Measurements from ENCODE around the gene ERCC6.

Gene ERCC6

GRCh38 chr10:49567810-49568209 lies 28.9 kb upstream of the ERCC6 start:
- Histone ChIP-seq H3K27me3 (ENCODE audit: control insufficient read depth in 1 of 2, insufficient read depth in 2 of 2, low read length in 2 of 2) (no peaks in the 10 kb centered on the region), H3K36me3 (ENCODE audit: insufficient read depth, low read length) (no peaks in the 10 kb centered on the region), H3K27ac (ENCODE audit: low read depth, low read length) (no peak overlapping the region), H3K9me3 (ENCODE audit: low read length) (no peaks in the 10 kb centered on the region), H3K4me1 (ENCODE audit: insufficient read depth, low read length) (peaks cover 6% of the 10 kb centered on the region), H3K9ac (ENCODE audit: low read length) (no peak overlapping the region), H3K4me3 (ENCODE audit: low read depth in 1 of 2, low read length in 2 of 2) (no peak overlapping the region)

GRCh38 chr10:49564461-49565009 lies 25.6 kb upstream of the ERCC6 start:
- Histone ChIP-seq H3K9me3 (ENCODE audit: low read length) (no peaks in the 10 kb centered on the region), H3K27me3 (ENCODE audit: control insufficient read depth in 1 of 2, insufficient read depth in 2 of 2, low read length in 2 of 2) (no peaks in the 10 kb centered on the region), H3K9ac (ENCODE audit: low read length) (no peak overlapping the region), H3K4me3 (ENCODE audit: low read depth in 1 of 2, low read length in 2 of 2) (no peak overlapping the region), H3K36me3 (ENCODE audit: insufficient read depth, low read length) (no peaks in the 10 kb centered on the region), H3K27ac (ENCODE audit: low read depth, low read length) (no peak overlapping the region), H3K4me1 (ENCODE audit: insufficient read depth, low read length) (no peaks in the 10 kb centered on the region)

- Histone ChIP-seq H3K4me3 (ENCODE audit: low read depth in 1 of 2, low read length in 2 of 2) (no peak overlapping the region), H3K9me3 (ENCODE audit: low read length) (no peaks in the 10 kb centered on the region), H3K27me3 (ENCODE audit: control insufficient read depth in 1 of 2, insufficient read depth in 2 of 2, low read length in 2 of 2) (no peaks in the 10 kb centered on the region), H3K36me3 (ENCODE audit: insufficient read depth, low read length) (no peaks in the 10 kb centered on the region), H3K4me1 (ENCODE audit: insufficient read depth, low read length) (no peaks in the 10 kb centered on the region), H3K9ac (ENCODE audit: low read length) (no peak overlapping the region), H3K27ac (ENCODE audit: low read depth, low read length) (no peak overlapping the region)
These were observed 24.0 kb upstream of the ERCC6 start for GRCh38 chr10:49562893-49563292.

GRCh38 chr10:49560526-49560925 lies 21.6 kb upstream of the ERCC6 start:
- no peak overlapping the region for H3K4me3 ChIP-seq (ENCODE audit: low read depth in 1 of 2, low read length in 2 of 2)
- H3K9ac ChIP-seq (ENCODE audit: low read length): no peak overlapping the region
- H3K27me3 ChIP-seq (ENCODE audit: control insufficient read depth in 1 of 2, insufficient read depth in 2 of 2, low read length in 2 of 2): no peaks in the 10 kb centered on the region
- H3K4me1 ChIP-seq (ENCODE audit: insufficient read depth, low read length): no peaks in the 10 kb centered on the region
- no peaks in the 10 kb centered on the region for H3K36me3 ChIP-seq (ENCODE audit: insufficient read depth, low read length)
- H3K27ac ChIP-seq (ENCODE audit: low read depth, low read length): no peak overlapping the region
- no peaks in the 10 kb centered on the region for H3K9me3 ChIP-seq (ENCODE audit: low read length)

- Histone ChIP-seq H3K4me3 (ENCODE audit: low read depth in 1 of 2, low read length in 2 of 2) (no peak overlapping the region), H3K36me3 (ENCODE audit: insufficient read depth, low read length) (no peaks in the 10 kb centered on the region), H3K9me3 (ENCODE audit: low read length) (no peaks in the 10 kb centered on the region), H3K27ac (ENCODE audit: low read depth, low read length) (no peak overlapping the region), H3K4me1 (ENCODE audit: insufficient read depth, low read length) (no peaks in the 10 kb centered on the region), H3K9ac (ENCODE audit: low read length) (no peak overlapping the region), H3K27me3 (ENCODE audit: control insufficient read depth in 1 of 2, insufficient read depth in 2 of 2, low read length in 2 of 2) (no peaks in the 10 kb centered on the region)
These were observed 20.6 kb upstream of the ERCC6 start for GRCh38 chr10:49559476-49559875.

- Histone ChIP-seq H3K9me3 (ENCODE audit: low read length) (no peaks in the 10 kb centered on the region), H3K4me3 (ENCODE audit: low read depth in 1 of 2, low read length in 2 of 2) (no peak overlapping the region), H3K27ac (ENCODE audit: low read depth, low read length) (no peak overlapping the region), H3K9ac (ENCODE audit: low read length) (no peak overlapping the region), H3K4me1 (ENCODE audit: insufficient read depth, low read length) (no peaks in the 10 kb centered on the region), H3K27me3 (ENCODE audit: control insufficient read depth in 1 of 2, insufficient read depth in 2 of 2, low read length in 2 of 2) (no peaks in the 10 kb centered on the region), H3K36me3 (ENCODE audit: insufficient read depth, low read length) (no peaks in the 10 kb centered on the region)
These were observed 19.3 kb upstream of the ERCC6 start for GRCh38 chr10:49558190-49558589.

- H3K9me3 ChIP-seq (ENCODE audit: low read length): no peaks in the 10 kb centered on the region
- H3K27ac ChIP-seq (ENCODE audit: low read depth, low read length): no peak overlapping the region
- no peaks in the 10 kb centered on the region for H3K4me1 ChIP-seq (ENCODE audit: insufficient read depth, low read length)
- H3K36me3 ChIP-seq (ENCODE audit: insufficient read depth, low read length): no peaks in the 10 kb centered on the region
- no peak overlapping the region for H3K4me3 ChIP-seq (ENCODE audit: low read depth in 1 of 2, low read length in 2 of 2)
- H3K27me3 ChIP-seq (ENCODE audit: control insufficient read depth in 1 of 2, insufficient read depth in 2 of 2, low read length in 2 of 2): no peaks in the 10 kb centered on the region
- no peak overlapping the region for H3K9ac ChIP-seq (ENCODE audit: low read length)
These were observed 18.8 kb upstream of the ERCC6 start for GRCh38 chr10:49557681-49558080.

- H3K9me3 ChIP-seq (ENCODE audit: low read length): no peaks in the 10 kb centered on the region
- no peaks in the 10 kb centered on the region for H3K36me3 ChIP-seq (ENCODE audit: insufficient read depth, low read length)
- H3K9ac ChIP-seq (ENCODE audit: low read length): no peak overlapping the region
- H3K27ac ChIP-seq (ENCODE audit: low read depth, low read length): no peak overlapping the region
- no peaks in the 10 kb centered on the region for H3K4me1 ChIP-seq (ENCODE audit: insufficient read depth, low read length)
- H3K27me3 ChIP-seq (ENCODE audit: control insufficient read depth in 1 of 2, insufficient read depth in 2 of 2, low read length in 2 of 2): no peaks in the 10 kb centered on the region
- no peak overlapping the region for H3K4me3 ChIP-seq (ENCODE audit: low read depth in 1 of 2, low read length in 2 of 2)
These were observed 17.8 kb upstream of the ERCC6 start for GRCh38 chr10:49556723-49557122.

- Histone ChIP-seq H3K9ac (ENCODE audit: low read length) (no peak overlapping the region), H3K27ac (ENCODE audit: low read depth, low read length) (no peak overlapping the region), H3K9me3 (ENCODE audit: low read length) (no peaks in the 10 kb centered on the region), H3K27me3 (ENCODE audit: control insufficient read depth in 1 of 2, insufficient read depth in 2 of 2, low read length in 2 of 2) (no peaks in the 10 kb centered on the region), H3K4me1 (ENCODE audit: insufficient read depth, low read length) (no peaks in the 10 kb centered on the region), H3K4me3 (ENCODE audit: low read depth in 1 of 2, low read length in 2 of 2) (no peak overlapping the region), H3K36me3 (ENCODE audit: insufficient read depth, low read length) (no peaks in the 10 kb centered on the region)
These were observed 13.4 kb upstream of the ERCC6 start for GRCh38 chr10:49552277-49552676.

- H3K36me3 ChIP-seq (ENCODE audit: insufficient read depth, low read length): no peaks in the 10 kb centered on the region
- H3K27ac ChIP-seq (ENCODE audit: low read depth, low read length): no peak overlapping the region
- H3K4me3 ChIP-seq (ENCODE audit: low read depth in 1 of 2, low read length in 2 of 2): no peak overlapping the region
- H3K9me3 ChIP-seq (ENCODE audit: low read length): no peaks in the 10 kb centered on the region
- H3K4me1 ChIP-seq (ENCODE audit: insufficient read depth, low read length): no peaks in the 10 kb centered on the region
- no peak overlapping the region for H3K9ac ChIP-seq (ENCODE audit: low read length)
- H3K27me3 ChIP-seq (ENCODE audit: control insufficient read depth in 1 of 2, insufficient read depth in 2 of 2, low read length in 2 of 2): no peaks in the 10 kb centered on the region
These were observed 11.6 kb upstream of the ERCC6 start for GRCh38 chr10:49550563-49550962.

GRCh38 chr10:49549640-49550346 lies 10.9 kb upstream of the ERCC6 start:
- Histone ChIP-seq H3K27me3 (ENCODE audit: control insufficient read depth in 1 of 2, insufficient read depth in 2 of 2, low read length in 2 of 2) (no peaks in the 10 kb centered on the region), H3K9ac (ENCODE audit: low read length) (no peak overlapping the region), H3K36me3 (ENCODE audit: insufficient read depth, low read length) (no peaks in the 10 kb centered on the region), H3K27ac (ENCODE audit: low read depth, low read length) (no peak overlapping the region), H3K4me3 (ENCODE audit: low read depth in 1 of 2, low read length in 2 of 2) (no peak overlapping the region), H3K9me3 (ENCODE audit: low read length) (no peaks in the 10 kb centered on the region), H3K4me1 (ENCODE audit: insufficient read depth, low read length) (no peaks in the 10 kb centered on the region)

- Histone ChIP-seq H3K9me3 (ENCODE audit: low read length) (no peaks in the 10 kb centered on the region), H3K27me3 (ENCODE audit: control insufficient read depth in 1 of 2, insufficient read depth in 2 of 2, low read length in 2 of 2) (no peaks in the 10 kb centered on the region), H3K36me3 (ENCODE audit: insufficient read depth, low read length) (no peaks in the 10 kb centered on the region), H3K27ac (ENCODE audit: low read depth, low read length) (no peak overlapping the region), H3K9ac (ENCODE audit: low read length) (no peak overlapping the region), H3K4me1 (ENCODE audit: insufficient read depth, low read length) (peaks cover 8% of the 10 kb centered on the region), H3K4me3 (ENCODE audit: low read depth in 1 of 2, low read length in 2 of 2) (no peak overlapping the region)
These were observed 4.7 kb upstream of the ERCC6 start for GRCh38 chr10:49543604-49544003.

Data from muscle layer of colon (tissue), 2 donors.